ENCODE data around the gene ZC3H7A.

GRCh38 chr16:11795887-11796226, 1.2 kb downstream of the ZC3H7A start:
- no peak for TF ChIP-seq CEBPB (IDR thresholded peaks at IDR 0.05)
- no peak for TF ChIP-seq USF1 (IDR thresholded peaks at IDR 0.05)
- TF ChIP-seq EP300 (IDR thresholded peaks at IDR 0.05; ENCODE audit: borderline replicate concordance): no peak
- TF ChIP-seq TAF1 (IDR thresholded peaks at IDR 0.05; ENCODE audit: low read depth): no peak
- TF ChIP-seq RAD21 (IDR thresholded peaks at IDR 0.05; ENCODE audit: low read depth): no peak
- TF ChIP-seq CREB1 (IDR thresholded peaks at IDR 0.05; ENCODE audit: low read depth): no peak
- TF ChIP-seq, protein P1, sequence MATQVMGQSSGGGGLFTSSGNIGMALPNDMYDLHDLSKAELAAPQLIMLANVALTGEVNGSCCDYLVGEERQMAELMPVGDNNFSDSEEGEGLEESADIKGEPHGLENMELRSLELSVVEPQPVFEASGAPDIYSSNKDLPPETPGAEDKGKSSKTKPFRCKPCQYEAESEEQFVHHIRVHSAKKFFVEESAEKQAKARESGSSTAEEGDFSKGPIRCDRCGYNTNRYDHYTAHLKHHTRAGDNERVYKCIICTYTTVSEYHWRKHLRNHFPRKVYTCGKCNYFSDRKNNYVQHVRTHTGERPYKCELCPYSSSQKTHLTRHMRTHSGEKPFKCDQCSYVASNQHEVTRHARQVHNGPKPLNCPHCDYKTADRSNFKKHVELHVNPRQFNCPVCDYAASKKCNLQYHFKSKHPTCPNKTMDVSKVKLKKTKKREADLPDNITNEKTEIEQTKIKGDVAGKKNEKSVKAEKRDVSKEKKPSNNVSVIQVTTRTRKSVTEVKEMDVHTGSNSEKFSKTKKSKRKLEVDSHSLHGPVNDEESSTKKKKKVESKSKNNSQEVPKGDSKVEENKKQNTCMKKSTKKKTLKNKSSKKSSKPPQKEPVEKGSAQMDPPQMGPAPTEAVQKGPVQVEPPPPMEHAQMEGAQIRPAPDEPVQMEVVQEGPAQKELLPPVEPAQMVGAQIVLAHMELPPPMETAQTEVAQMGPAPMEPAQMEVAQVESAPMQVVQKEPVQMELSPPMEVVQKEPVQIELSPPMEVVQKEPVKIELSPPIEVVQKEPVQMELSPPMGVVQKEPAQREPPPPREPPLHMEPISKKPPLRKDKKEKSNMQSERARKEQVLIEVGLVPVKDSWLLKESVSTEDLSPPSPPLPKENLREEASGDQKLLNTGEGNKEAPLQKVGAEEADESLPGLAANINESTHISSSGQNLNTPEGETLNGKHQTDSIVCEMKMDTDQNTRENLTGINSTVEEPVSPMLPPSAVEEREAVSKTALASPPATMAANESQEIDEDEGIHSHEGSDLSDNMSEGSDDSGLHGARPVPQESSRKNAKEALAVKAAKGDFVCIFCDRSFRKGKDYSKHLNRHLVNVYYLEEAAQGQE (IDR thresholded peaks at IDR 0.05; ENCODE audit: low read depth): no peak
- TF ChIP-seq YY1 (IDR thresholded peaks at IDR 0.05; ENCODE audit: low read depth): no peak
- no peak for TF ChIP-seq FOXM1 (IDR thresholded peaks at IDR 0.05; ENCODE audit: borderline replicate concordance, low read depth)
- no peak for TF ChIP-seq NFIC (IDR thresholded peaks at IDR 0.05)
- no peak for TF ChIP-seq TEAD4 (IDR thresholded peaks at IDR 0.05)
- TF ChIP-seq, protein P2, sequence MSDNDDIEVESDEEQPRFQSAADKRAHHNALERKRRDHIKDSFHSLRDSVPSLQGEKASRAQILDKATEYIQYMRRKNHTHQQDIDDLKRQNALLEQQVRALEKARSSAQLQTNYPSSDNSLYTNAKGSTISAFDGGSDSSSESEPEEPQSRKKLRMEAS (IDR thresholded peaks at IDR 0.05): no peak
- no peak for TF ChIP-seq TCF12 (IDR thresholded peaks at IDR 0.05; ENCODE audit: low read depth)
- no peak for TF ChIP-seq ZBTB7A (IDR thresholded peaks at IDR 0.05; ENCODE audit: low read depth)

Measured in Ishikawa (cell line).